ENCODE measurements around the gene STRIP2. TPM values are rescaled to one million over a fixed set of nuclear protein-coding genes. Genes with fewer than 3 reads are reported as not detected.

Gene STRIP2
- total and polyA plus RNA-seq, 9 of the 15 experiments (the other 6 are each of a cell fraction or from before 2014, with no cell fraction given) = 10.1 to 81.8 (median 42.3) TPM

DNA sequence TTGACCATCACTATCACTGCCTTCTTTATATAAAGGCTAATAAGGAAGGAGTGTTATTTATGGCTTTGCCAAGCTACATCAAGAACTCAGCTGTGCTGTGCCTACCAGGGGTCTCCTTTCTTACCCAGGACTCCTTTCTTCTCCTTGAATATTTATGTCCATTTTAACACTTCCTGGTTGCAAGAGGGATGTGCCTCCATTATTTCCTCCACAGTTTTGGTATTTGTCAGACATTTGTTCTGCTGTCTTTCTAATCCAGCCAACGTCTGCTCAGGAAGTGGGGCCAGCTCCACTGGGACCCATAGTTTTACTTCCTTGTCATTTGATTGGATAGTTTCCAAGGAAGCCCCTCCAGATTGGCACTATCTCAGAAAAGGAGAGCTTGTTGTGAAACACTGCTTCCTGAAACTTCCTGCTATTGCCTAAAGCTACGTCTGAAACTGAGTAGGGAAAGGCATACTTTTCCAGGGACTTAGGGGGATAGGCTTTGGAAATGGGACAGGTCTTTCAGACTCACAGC is 6.6 kb upstream of the STRIP2 start (continued):
- TF ChIP-seq ARID1B (IDR thresholded peaks at IDR 0.05) = no peak
- peak; percentile 26; the same call in 1 of the 2 replicates for TF ChIP-seq ETV5 (CRISPR knock-in tag; IDR thresholded peaks at IDR 0.05; ENCODE audit: low read depth)

DNA sequence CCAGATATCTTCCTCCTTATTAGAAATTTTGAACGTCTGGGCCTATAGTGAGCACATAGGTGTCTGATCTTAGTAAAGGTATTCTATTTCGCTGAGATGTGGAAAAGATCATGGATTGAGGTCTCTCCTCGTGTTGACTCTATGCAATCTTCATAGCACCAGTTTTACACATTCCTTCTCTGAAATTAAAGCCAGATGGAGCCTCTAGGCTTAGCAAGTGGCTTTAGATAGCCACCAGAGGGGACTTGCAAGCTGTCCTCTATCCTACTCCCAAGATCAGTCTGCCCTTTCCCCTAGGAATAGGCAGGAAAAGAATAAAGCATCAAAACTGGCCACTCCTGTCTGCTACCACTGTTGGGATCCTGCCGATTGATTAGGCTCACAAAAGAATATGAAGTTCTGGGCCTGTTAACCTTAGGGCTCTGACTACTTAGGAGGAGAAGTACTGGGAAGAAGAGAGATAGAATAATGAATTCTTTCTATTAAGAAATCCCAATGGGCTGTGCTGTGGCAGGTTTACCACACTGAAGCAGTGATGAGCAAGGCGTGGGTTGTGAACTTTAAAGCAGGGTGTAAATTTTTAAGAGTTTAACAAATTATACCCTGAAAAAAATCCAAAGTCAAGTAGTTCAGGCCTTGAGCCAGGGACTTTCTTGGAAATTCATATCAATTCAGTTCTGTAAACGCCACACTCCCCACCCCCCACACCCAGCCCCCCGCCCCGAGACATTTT is 2.2 kb upstream of the STRIP2 start:
- Histone ChIP-seq H2AFZ (ENCODE audit: low read depth, low read length) (peak overlapping the region; percentile 57), H3K36me3 (ENCODE audit: control insufficient read depth, insufficient read depth, low read length) (peaks cover 16% of the 10 kb centered on the region; the same call in 2 of the 3 replicates), H3K9me3 (replicated peaks; ENCODE audit: control insufficient read depth, insufficient read depth, low read depth, low read length) (no peaks in the 10 kb centered on the region), H3K4me1 (replicated peaks in 1 of 2; ENCODE audit: control insufficient read depth in 2 of 2, insufficient read depth in 2 of 2, low read length in 2 of 2) (peaks cover 29 to 40% of the 10 kb centered on the region in 2 experiments), H3K9ac (ENCODE audit: insufficient read depth in 1 of 2, low read depth in 2 of 2, low read length in 2 of 2) (peak overlapping the region in 1 of 2 experiments; percentile 62; a peak in 1 of 4 replicates), H3K27me3 (ENCODE audit: control insufficient read depth in 2 of 2, insufficient read depth in 2 of 2, low read length in 2 of 2) (no peaks in the 10 kb centered on the region), H3K4me2 (ENCODE audit: insufficient read depth, low read length) (no peak overlapping the region), H3K9me1 (ENCODE audit: control insufficient read depth, insufficient read depth, low read length) (no peaks in the 10 kb centered on the region), H3K4me3 (no peak overlapping the region), H3K79me2 (ENCODE audit: control insufficient read depth, insufficient read depth, low read length) (peaks cover 29% of the 10 kb centered on the region), H3K27ac (ENCODE audit: extremely low read depth, low read depth, low read length) (no peak overlapping the region), H4K20me1 (replicated peaks; ENCODE audit: control insufficient read depth, insufficient read depth, low read length) (no peaks in the 10 kb centered on the region)
- CTCF ChIA-PET (ENCODE audit: low intra/inter-chr PET ratio) = no interaction called here
- ATAC-seq (no peak), FAIRE-seq (no peak), DNase-seq (ENCODE audit: extremely low read depth in 1 of 4, low spot score in 3 of 4) (peak in 1 of 4 experiments; percentile 23)
- no TSS peak for BruUV-seq (replicated peaks)
- WGBS (ENCODE audit: insufficient coverage, low coverage, missing lambda C conversion rate) = 30% methylated on average over 8 of the region's 8 CpGs
- intact Hi-C loops (cut with micrococcal nuclease) (no loop called here), in situ Hi-C loops (cut with MboI) (no loop called here)
- POLR2A ChIA-PET = interaction anchor here (0.6 to 4.6 kb wide), 5 partner anchors 7 to 150 kb away, joined by 3 to 44 read pairs (median 3); no protein-coding TSS in a partner anchor
- no peak for TF ChIP-seq SIN3A (IDR thresholded peaks at IDR 0.05; ENCODE audit: borderline replicate concordance in 2 of 2, control insufficient read depth in 1 of 2, low read depth in 2 of 2, low read length in 2 of 2)
- TF ChIP-seq, protein P1, sequence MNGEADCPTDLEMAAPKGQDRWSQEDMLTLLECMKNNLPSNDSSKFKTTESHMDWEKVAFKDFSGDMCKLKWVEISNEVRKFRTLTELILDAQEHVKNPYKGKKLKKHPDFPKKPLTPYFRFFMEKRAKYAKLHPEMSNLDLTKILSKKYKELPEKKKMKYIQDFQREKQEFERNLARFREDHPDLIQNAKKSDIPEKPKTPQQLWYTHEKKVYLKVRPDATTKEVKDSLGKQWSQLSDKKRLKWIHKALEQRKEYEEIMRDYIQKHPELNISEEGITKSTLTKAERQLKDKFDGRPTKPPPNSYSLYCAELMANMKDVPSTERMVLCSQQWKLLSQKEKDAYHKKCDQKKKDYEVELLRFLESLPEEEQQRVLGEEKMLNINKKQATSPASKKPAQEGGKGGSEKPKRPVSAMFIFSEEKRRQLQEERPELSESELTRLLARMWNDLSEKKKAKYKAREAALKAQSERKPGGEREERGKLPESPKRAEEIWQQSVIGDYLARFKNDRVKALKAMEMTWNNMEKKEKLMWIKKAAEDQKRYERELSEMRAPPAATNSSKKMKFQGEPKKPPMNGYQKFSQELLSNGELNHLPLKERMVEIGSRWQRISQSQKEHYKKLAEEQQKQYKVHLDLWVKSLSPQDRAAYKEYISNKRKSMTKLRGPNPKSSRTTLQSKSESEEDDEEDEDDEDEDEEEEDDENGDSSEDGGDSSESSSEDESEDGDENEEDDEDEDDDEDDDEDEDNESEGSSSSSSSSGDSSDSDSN (IDR thresholded peaks at IDR 0.05; ENCODE audit: borderline replicate concordance in 1 of 2, low read depth in 2 of 2, low read length in 2 of 2) = 0 out of 4 replicates have a peak, but pooled peaks of 1 of the 2 experiments have one; percentile 17

Measured in K562 (cell line).